Smooth muscle cell (in vitro differentiated cells): ENCODE measurements around the gene EXD1. TPM values are rescaled to one million over a fixed set of nuclear protein-coding genes. Genes with fewer than 3 reads are reported as not detected.

Experiments used
- DNase-seq: peaks from one replicate; lab custom pipeline; 2025; ENCODE audit not compliant: unreplicated experiment; lab: John Stamatoyannopoulos, UW
- H2AFZ ChIP-seq: fragments of 200-600 bp; sonication (generic); 2 replicates; pipeline ENCODE4 v1.6.0; 2016; ENCODE audit warnings: antibody characterized with exemption, low read depth, mild to moderate bottlenecking
- H3F3A ChIP-seq: fragments of 200-600 bp; sonication (generic); 2 replicates; pipeline ENCODE4 v1.6.0; 2017; ENCODE audit warnings: antibody characterized with exemption, low read depth
- H3K27ac ChIP-seq: fragments of 200-600 bp; sonication (generic); 2 replicates; pipeline ENCODE4 v1.5.1; 2016; ENCODE audit warnings: low read depth, mild to moderate bottlenecking
- H3K27me3 ChIP-seq: fragments of 200-600 bp; sonication (generic); 2 replicates; pipeline ENCODE4 v1.6.1; 2016; ENCODE audit warnings: low read depth, mild to moderate bottlenecking
- H3K36me3 ChIP-seq: fragments of 200-600 bp; sonication (generic); 2 replicates; pipeline ENCODE4 v1.5.1; 2016; ENCODE audit warnings: low read depth
- H3K4me1 ChIP-seq: fragments of 200-600 bp; sonication (generic); 2 replicates; pipeline ENCODE4 v1.5.1; 2016; ENCODE audit warnings: low read depth
- H3K4me2 ChIP-seq: fragments of 200-600 bp; sonication (generic); 2 replicates; pipeline ENCODE4 v1.6.0; 2016; ENCODE audit warnings: mild to moderate bottlenecking
- H3K4me3 ChIP-seq: fragments of 200-600 bp; sonication (generic); 2 replicates; pipeline ENCODE4 v1.5.1; 2016; ENCODE audit warnings: mild to moderate bottlenecking
- H3K79me2 ChIP-seq: fragments of 200-600 bp; sonication (generic); 2 replicates; pipeline ENCODE4 v1.6.0; 2016; ENCODE audit warnings: low read depth, mild to moderate bottlenecking
- H3K9ac ChIP-seq: fragments of 200-600 bp; sonication (generic); 2 replicates; pipeline ENCODE4 v1.6.0; 2016; ENCODE audit warnings: low read depth
- H3K9me3 ChIP-seq: fragments of 200-600 bp; sonication (generic); replicated peaks from 2 replicates; pipeline ENCODE4 v1.5.1; 2016; ENCODE audit warnings: low read depth
- H4K20me1 ChIP-seq: fragments of 200-600 bp; sonication (generic); 2 replicates; pipeline ENCODE4 v1.6.0; 2016; ENCODE audit warnings: low read depth
- CTCF ChIP-seq: fragments of 200-600 bp; sonication (generic); IDR thresholded peaks from 2 replicates; pipeline ENCODE4 v1.5.1; 2017; ENCODE audit warnings: borderline replicate concordance, mild to moderate bottlenecking, antibody characterized with exemption; ENCODE audit not compliant: insufficient read depth, poor library complexity, severe bottlenecking
- WGBS: methylation state at CpG from one replicate; pipeline ENCODE4 v1.1.7; 2016; ENCODE audit warnings: low lambda C conversion rate; 5-methylcytosine and 5-hydroxymethylcytosine counted together
- polyA plus RNA-seq: library from polyadenylated mRNA; unstranded; fragments of >200 nt; fragmentation: Nextera tagmentation; extraction: Ambion mirVana; gene quantifications from 2 replicates; pipeline ENCODE4 v1.2.1, GENCODE V29; 2016
- total RNA-seq: library from RNA; depleted of rRNA; stranded (reverse); fragments of >200 nt; gene quantifications from 2 replicates; pipeline ENCODE4 v1.2.3, GENCODE V29; 2014

The EXD1 gene
- total and polyA plus RNA-seq, 2 experiments from 2014 or later = 0.04 TPM; not detected in 1

GRCh38 chr15:41259546-41260189 is 29.1 kb upstream of the EXD1 start:
- 93% methylated on average over 12 of the region's 12 CpGs for WGBS
- Histone ChIP-seq H4K20me1 (no peaks in the 10 kb centered on the region), H3K36me3 (no peaks in the 10 kb centered on the region), H3K4me3 (no peak overlapping the region), H3K4me1 (peaks cover 4% of the 10 kb centered on the region), H3K9ac (no peak overlapping the region), H3K27ac (no peak overlapping the region), H3K4me2 (no peak overlapping the region), H2AFZ (no peak overlapping the region), H3F3A (no peaks in the 10 kb centered on the region), H3K27me3 (no peaks in the 10 kb centered on the region), H3K79me2 (no peaks in the 10 kb centered on the region), H3K9me3 (no peaks in the 10 kb centered on the region)
- no peak for DNase-seq
- TF ChIP-seq CTCF = no peak

DNA sequence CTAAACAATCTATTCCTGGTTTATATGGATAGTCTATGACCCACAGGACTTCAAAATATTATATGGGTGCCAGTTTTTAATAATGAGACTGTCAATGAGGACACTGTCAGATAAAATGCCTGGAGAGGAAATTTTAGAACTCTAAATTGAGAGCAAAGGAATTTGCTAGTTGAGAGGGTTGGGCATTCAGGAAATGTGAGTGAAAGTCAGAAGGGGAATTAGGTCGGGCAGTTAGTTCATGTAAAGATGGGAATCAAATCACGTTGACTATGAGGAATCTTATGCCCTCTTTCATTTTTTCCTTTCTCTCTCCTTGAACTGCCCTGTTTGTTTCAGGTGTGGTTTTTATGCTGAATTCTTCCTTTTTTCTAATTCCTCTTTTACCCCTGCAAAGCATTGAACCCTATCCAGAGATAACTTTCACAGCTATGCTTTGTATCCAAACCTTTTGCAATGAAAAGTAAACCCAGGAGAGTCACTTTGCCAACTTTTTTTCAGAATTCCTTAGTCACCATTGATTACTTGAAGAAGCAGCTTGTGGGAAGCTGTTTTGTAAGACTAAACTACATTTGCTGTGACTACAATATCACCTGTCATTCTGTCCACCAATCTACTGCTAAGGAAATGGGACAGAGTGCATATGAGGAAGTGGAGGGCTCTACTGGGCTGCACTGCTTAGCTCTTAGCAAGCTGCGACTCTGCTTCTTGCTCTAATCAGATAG is 28.4 kb upstream of the EXD1 start:
- Histone ChIP-seq H3F3A (no peaks in the 10 kb centered on the region), H3K79me2 (no peaks in the 10 kb centered on the region), H4K20me1 (no peaks in the 10 kb centered on the region), H3K9me3 (no peaks in the 10 kb centered on the region), H3K4me1 (peaks cover 3% of the 10 kb centered on the region), H3K27me3 (no peaks in the 10 kb centered on the region), H3K27ac (no peak overlapping the region), H2AFZ (no peak overlapping the region), H3K4me3 (no peak overlapping the region), H3K4me2 (no peak overlapping the region), H3K9ac (no peak overlapping the region), H3K36me3 (no peaks in the 10 kb centered on the region)
- no peak for DNase-seq
- no peak for TF ChIP-seq CTCF
- WGBS = 88% methylated on average over 3 of the region's 3 CpGs

GRCh38 chr15:41256577-41257038 is 26.1 kb upstream of the EXD1 start:
- no peak overlapping the region for H3K27ac ChIP-seq
- H3K9me3 ChIP-seq = no peaks in the 10 kb centered on the region
- H3F3A ChIP-seq = no peaks in the 10 kb centered on the region
- no peaks in the 10 kb centered on the region for H3K36me3 ChIP-seq
- no peak overlapping the region for H2AFZ ChIP-seq
- H3K4me3 ChIP-seq = no peak overlapping the region
- no peak for DNase-seq
- H3K27me3 ChIP-seq = no peaks in the 10 kb centered on the region
- H3K9ac ChIP-seq = no peak overlapping the region
- 94% methylated on average over 5 of the region's 5 CpGs for WGBS
- H4K20me1 ChIP-seq = no peaks in the 10 kb centered on the region
- no peaks in the 10 kb centered on the region for H3K4me1 ChIP-seq
- TF ChIP-seq CTCF = no peak
- no peak overlapping the region for H3K4me2 ChIP-seq
- no peaks in the 10 kb centered on the region for H3K79me2 ChIP-seq

DNA sequence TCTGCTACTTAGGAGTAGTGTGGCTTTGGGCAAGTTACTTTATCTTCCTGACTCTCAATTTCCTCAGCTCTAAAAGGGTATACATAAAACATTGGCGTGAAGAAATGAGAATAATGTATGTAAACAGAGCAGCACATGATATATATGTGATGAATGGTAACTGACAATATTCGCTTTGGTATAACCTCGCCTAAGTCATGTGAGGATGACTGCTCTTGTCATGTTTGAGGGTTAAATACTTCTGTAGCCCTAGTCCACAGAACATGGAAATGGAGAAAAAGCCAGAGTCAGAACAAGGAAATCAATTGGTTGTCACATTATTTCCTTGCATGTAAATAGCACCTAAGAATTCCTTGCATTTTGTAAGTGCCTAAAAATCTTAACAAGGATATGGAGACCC is 25.5 kb upstream of the EXD1 start:
- Histone ChIP-seq H3K36me3 (no peaks in the 10 kb centered on the region), H3K79me2 (no peaks in the 10 kb centered on the region), H3F3A (no peaks in the 10 kb centered on the region), H3K4me2 (no peak overlapping the region), H3K27me3 (no peaks in the 10 kb centered on the region), H2AFZ (no peak overlapping the region), H3K4me3 (no peak overlapping the region), H4K20me1 (no peaks in the 10 kb centered on the region), H3K4me1 (no peaks in the 10 kb centered on the region), H3K27ac (no peak overlapping the region), H3K9ac (no peak overlapping the region), H3K9me3 (no peaks in the 10 kb centered on the region)
- no peak for TF ChIP-seq CTCF
- WGBS = 97% methylated on average over 3 of the region's 3 CpGs
- no peak for DNase-seq
